Stimulated activated CD8-positive, alpha-beta memory T cell treated with anti-CD3 and anti-CD28 coated beads, Interleukin-2, amount 100 ng/mL, for 1 hour (primary cell): ENCODE results near the gene CREBL2.
A peak's percentile ranks its signal among the peaks of the same experiment; 100 is the strongest.
"Not testable (repeated sequence)": the region's sequence is repeated elsewhere in the genome, so short reads cannot be mapped to it uniquely, and the experiment has no call there.

Experiments
- DNase-seq, 2 donors: peaks; one replicate each; pipeline ENCODE4 v3.0.0-alpha.2; 2020; ENCODE audit warnings: low read depth in 2 of 2

Gene CREBL2

GRCh38 chr12:12639995-12640394, 28.3 kb downstream of the CREBL2 start:
- DNase-seq, result not testable (repeated sequence)

- no peak for DNase-seq
These were observed 30.0 kb downstream of the CREBL2 start for GRCh38 chr12:12641650-12642049.

GRCh38 chr12:12642916-12643315, 31.2 kb downstream of the CREBL2 start:
- DNase-seq, result no peak

- peak in 1 of 2 donors; percentile 2 for DNase-seq
These were observed 33.8 kb downstream of the CREBL2 start for GRCh38 chr12:12645485-12645884.

GRCh38 chr12:12645968-12646367, 34.3 kb downstream of the CREBL2 start:
- not testable (repeated sequence) for DNase-seq

- no peak for DNase-seq
These were observed 34.9 kb downstream of the CREBL2 start for GRCh38 chr12:12646483-12647072.

GRCh38 chr12:12648284-12648683, 36.6 kb downstream of the CREBL2 start:
- DNase-seq, result no peak

GRCh38 chr12:12648951-12649650, 37.4 kb downstream of the CREBL2 start:
- no peak for DNase-seq

- no peak for DNase-seq
These were observed 40.1 kb downstream of the CREBL2 start for GRCh38 chr12:12651752-12652151.

GRCh38 chr12:12652704-12653103, 41.0 kb downstream of the CREBL2 start:
- not testable (repeated sequence) for DNase-seq

GRCh38 chr12:12653922-12654321, 42.2 kb downstream of the CREBL2 start:
- DNase-seq, result no peak

- DNase-seq, result no peak
These were observed 43.2 kb downstream of the CREBL2 start for GRCh38 chr12:12654691-12655460.

- DNase-seq, result no peak
These were observed 48.5 kb downstream of the CREBL2 start for GRCh38 chr12:12660201-12660600.

- no peak for DNase-seq
These were observed 49.6 kb downstream of the CREBL2 start for GRCh38 chr12:12661086-12661856.

GRCh38 chr12:12663644-12664294, 52.1 kb downstream of the CREBL2 start:
- DNase-seq, result no peak

GRCh38 chr12:12665194-12665593, 53.5 kb downstream of the CREBL2 start:
- DNase-seq, result no peak

- no peak for DNase-seq
These were observed 56.3 kb downstream of the CREBL2 start for GRCh38 chr12:12668005-12668404.

- no peak for DNase-seq
These were observed 57.3 kb downstream of the CREBL2 start for GRCh38 chr12:12669020-12669419.

GRCh38 chr12:12671850-12672660, 60.4 kb downstream of the CREBL2 start:
- DNase-seq, result no peak

GRCh38 chr12:12673296-12673695, 61.6 kb downstream of the CREBL2 start:
- no peak for DNase-seq

- no peak for DNase-seq
These were observed 64.9 kb downstream of the CREBL2 start for GRCh38 chr12:12676605-12677004.
